GM23338 (cell line): ENCODE results near the gene CYP27A1. TPM values are rescaled to one million over a fixed set of nuclear protein-coding genes. Genes with fewer than 3 reads are reported as not detected.

Source experiments
- ATAC-seq: fragments of 200-7000 bp; cut with Tn5 transposase; 3 replicates; pipeline ENCODE4 v1.9.1; 2020
- DNase-seq: peaks from one replicate; pipeline ENCODE4 v3.0.0-alpha.2; 2015; ENCODE audit warnings: low spot score
- H2AFZ ChIP-seq: fragments of 200-600 bp; sonication (generic); 2 replicates; pipeline ENCODE4 v1.8.0; 2016; ENCODE audit warnings: antibody characterized with exemption, mild to moderate bottlenecking, moderate library complexity
- H3F3A ChIP-seq: fragments of 200-600 bp; sonication (generic); replicated peaks from 2 replicates; pipeline ENCODE4 v1.8.0; 2017; ENCODE audit warnings: antibody characterized with exemption, mixed run types, low read depth
- H3K27ac ChIP-seq: fragments of 200-600 bp; sonication (generic); 2 replicates; pipeline ENCODE4 v1.6.1; 2016; ENCODE audit warnings: low read depth
- H3K27me3 ChIP-seq: fragments of 200-600 bp; sonication (generic); 2 replicates; pipeline ENCODE4 v1.8.0; 2016; ENCODE audit warnings: mild to moderate bottlenecking, mixed run types, moderate library complexity; ENCODE audit not compliant: insufficient read depth
- H3K36me3 ChIP-seq: fragments of 200-600 bp; sonication (generic); 2 replicates; pipeline ENCODE4 v1.8.0; 2016; ENCODE audit warnings: mild to moderate bottlenecking; ENCODE audit not compliant: insufficient read depth
- H3K4me1 ChIP-seq: fragments of 200-600 bp; sonication (generic); 2 replicates; pipeline ENCODE4 v1.8.0; 2016; ENCODE audit warnings: mild to moderate bottlenecking, moderate library complexity; ENCODE audit not compliant: insufficient read depth
- H3K4me2 ChIP-seq: fragments of 200-600 bp; sonication (generic); 2 replicates; pipeline ENCODE4 v1.7.1; 2017; ENCODE audit warnings: mixed run types
- H3K4me3 ChIP-seq: fragments of 200-600 bp; sonication (generic); 2 replicates; pipeline ENCODE4 v1.6.1; 2016; ENCODE audit warnings: mixed run types
- H3K79me2 ChIP-seq: fragments of 200-600 bp; sonication (generic); replicated peaks from 2 replicates; pipeline ENCODE4 v1.8.0; 2017; ENCODE audit warnings: mild to moderate bottlenecking; ENCODE audit not compliant: insufficient read depth
- H3K9me2 ChIP-seq: fragments of 200-600 bp; sonication (generic); 2 replicates; pipeline ENCODE4 v1.8.0; 2017; ENCODE audit not compliant: insufficient read depth
- H4K20me1 ChIP-seq: fragments of 200-600 bp; sonication (generic); replicated peaks from 2 replicates; pipeline ENCODE4 v1.8.0; 2017; ENCODE audit warnings: mild to moderate bottlenecking; ENCODE audit not compliant: insufficient read depth
- H3K27ac Mint-ChIP-seq: 2 replicates; pipeline ENCODE4 v1.8.0; 2020; ENCODE audit warnings: inconsistent platforms, mild to moderate bottlenecking, moderate library complexity, mixed read lengths
- H3K27me3 Mint-ChIP-seq: 3 replicates; pipeline ENCODE4 v1.8.0; 2022; ENCODE audit warnings: low read depth, mild to moderate bottlenecking, moderate library complexity, mixed read lengths, inconsistent platforms; ENCODE audit not compliant: insufficient read depth, poor library complexity
- H3K36me3 Mint-ChIP-seq: 3 replicates; pipeline ENCODE4 v1.8.0; 2021; ENCODE audit warnings: low read depth, mild to moderate bottlenecking, inconsistent platforms, moderate library complexity, mixed read lengths
- H3K4me1 Mint-ChIP-seq: 3 replicates; pipeline ENCODE4 v1.8.0; 2020; ENCODE audit warnings: mild to moderate bottlenecking, inconsistent platforms, mixed read lengths
- H3K4me3 Mint-ChIP-seq: 3 replicates; pipeline ENCODE4 v1.8.0; 2021; ENCODE audit warnings: moderate library complexity, mild to moderate bottlenecking, inconsistent platforms, mixed read lengths
- H3K9me3 Mint-ChIP-seq: 3 replicates; pipeline ENCODE4 v1.8.0; 2020; ENCODE audit warnings: moderate library complexity, mild to moderate bottlenecking, inconsistent platforms, mixed read lengths
- CREB1 ChIP-seq: fragments of 250-450 bp; sonication (Bioruptor Pico); IDR thresholded peaks from 2 replicates; pipeline ENCODE4 v1.5.0; 2020; ENCODE audit warnings: low read depth, mild to moderate bottlenecking, moderate library complexity
- CTCF ChIP-seq, 2 experiments: fragments of 200-600 bp in 1 of 2; sonication (generic) in 1 of 2; conservative IDR thresholded peaks; 2 replicates each; pipeline versions ENCODE4 v1.5.1 to v1.6.1; 2016 to 2017; ENCODE audit warnings: antibody characterized with exemption in 2 of 2, low read depth in 2 of 2, mild to moderate bottlenecking in 2 of 2, moderate library complexity in 1 of 2
- ETS1 ChIP-seq: IDR thresholded peaks from 2 replicates; pipeline ENCODE4 v1.6.1; 2016; ENCODE audit warnings: antibody characterized with exemption
- EZH2 ChIP-seq: fragments of 200-600 bp; sonication (generic); IDR thresholded peaks from one replicate; pipeline ENCODE4 v1.8.0; 2017; ENCODE audit warnings: antibody characterized with exemption, mild to moderate bottlenecking, low read depth; ENCODE audit not compliant: unreplicated experiment
- EZH2phosphoT487 ChIP-seq: fragments of 200-600 bp; sonication (generic); IDR thresholded peaks from one replicate; pipeline ENCODE4 v1.8.1; 2018; ENCODE audit warnings: antibody characterized with exemption; ENCODE audit not compliant: unreplicated experiment
- JUNB ChIP-seq: IDR thresholded peaks from one replicate; pipeline ENCODE4 v1.6.1; 2016; ENCODE audit warnings: antibody characterized with exemption; ENCODE audit not compliant: unreplicated experiment
- NANOG ChIP-seq: IDR thresholded peaks from 2 replicates; pipeline ENCODE4 v1.6.1; 2016; ENCODE audit warnings: antibody characterized with exemption, borderline replicate concordance
- POLR2AphosphoS5 ChIP-seq: IDR thresholded peaks from 2 replicates; pipeline ENCODE4 v1.6.1; 2016; ENCODE audit warnings: antibody characterized with exemption, low read depth
- REST ChIP-seq: IDR thresholded peaks from one replicate; pipeline ENCODE4 v1.6.1; 2018; ENCODE audit warnings: antibody characterized with exemption; ENCODE audit not compliant: unreplicated experiment
- STAT1 ChIP-seq: IDR thresholded peaks from one replicate; pipeline ENCODE4 v1.6.1; 2016; ENCODE audit warnings: antibody characterized with exemption; ENCODE audit not compliant: unreplicated experiment
- ZNF114 ChIP-seq: fragments of 250-450 bp; sonication (Bioruptor Pico); IDR thresholded peaks from 2 replicates; pipeline ENCODE4 v1.5.0; 2020; ENCODE audit warnings: mild to moderate bottlenecking, moderate library complexity
- ZNF331 ChIP-seq: fragments of 250-450 bp; sonication (Bioruptor Pico); IDR thresholded peaks from 2 replicates; pipeline ENCODE4 v1.5.0; 2020; ENCODE audit warnings: low read depth, mild to moderate bottlenecking, moderate library complexity
- ZNF462 ChIP-seq: fragments of 250-450 bp; sonication (Bioruptor Pico); IDR thresholded peaks from 2 replicates; pipeline ENCODE4 v1.5.0; 2020; ENCODE audit warnings: mild to moderate bottlenecking, moderate library complexity
- polyA plus RNA-seq: library from polyadenylated mRNA; unstranded; fragments of >200 nt; fragmentation: Nextera tagmentation; extraction: Ambion mirVana; gene quantifications from 2 replicates; pipeline ENCODE4 v1.2.1, GENCODE V29; 2016
- total RNA-seq: library from RNA; depleted of rRNA; stranded (reverse); fragments of >200 nt; shearing (Covaris generic); gene quantifications from 2 replicates; pipeline ENCODE4 v1.2.3, GENCODE V29; 2014

The CYP27A1 gene
- total and polyA plus RNA-seq, 2 experiments from 2014 or later, result 2.2 to 6.9 TPM

- Histone ChIP-seq H3K27ac (no peak overlapping the region), H3K27me3 (no peaks in the 10 kb centered on the region), H2AFZ (no peak overlapping the region), H3K9me2 (no peaks in the 10 kb centered on the region), H4K20me1 (no peaks in the 10 kb centered on the region), H3K4me1 (peaks cover 3% of the 10 kb centered on the region; the same call in 1 of the 2 replicates), H3F3A (no peaks in the 10 kb centered on the region), H3K79me2 (no peaks in the 10 kb centered on the region), H3K4me2 (no peak overlapping the region), H3K4me3 (no peak overlapping the region), H3K36me3 (no peaks in the 10 kb centered on the region)
- H3K4me3 Mint-ChIP-seq, result no peak overlapping the region
- no peak for DNase-seq
- peaks cover 3% of the 10 kb centered on the region; the same call in 2 of the 3 replicates for H3K4me1 Mint-ChIP-seq
- TF ChIP-seq JUNB (no peak), CREB1 (CRISPR knock-in tag) (no peak), ZNF462 (CRISPR knock-in tag) (no peak), ZNF114 (CRISPR knock-in tag) (no peak), REST (no peak), NANOG (no peak), ZNF331 (no peak), ETS1 (no peak), CTCF (conservative IDR thresholded peaks at IDR 0.05; ENCODE audit: low read depth in 2 of 2) (no peak), EZH2phosphoT487 (no peak), POLR2AphosphoS5 (no peak), EZH2 (no peak), STAT1 (no peak)
- H3K27me3 Mint-ChIP-seq, result peaks cover 2% of the 10 kb centered on the region
- H3K27ac Mint-ChIP-seq, result no peak overlapping the region
- no peaks in the 10 kb centered on the region for H3K36me3 Mint-ChIP-seq
- ATAC-seq, result no peak
- no peaks in the 10 kb centered on the region for H3K9me3 Mint-ChIP-seq
Measured at GRCh38 chr2:218811382-218811781, 29.4 kb downstream of the CYP27A1 start.
